CD4-positive, CD25-positive, alpha-beta regulatory T cell (primary cell): ENCODE measurements around the gene MEIS1. TPM values are rescaled to one million over a fixed set of nuclear protein-coding genes. Genes with fewer than 3 reads are reported as not detected.

Experiments used
- ATAC-seq, 2 donors: fragments of 150-1000 bp; cut with Tn5 transposase; one replicate each; pipeline ENCODE4 v1.10.0; 2021; ENCODE audit warnings: low read depth in 2 of 2, moderate number of reproducible peaks in 2 of 2, moderate library complexity in 1 of 2
- DNase-seq, 3 donors: peaks; one replicate each; pipeline versions ENCODE4 v3.0.0 to v3.0.0-alpha.2; 2012 to 2022; ENCODE audit warnings: mixed read lengths in 1 of 3
- H3K27ac ChIP-seq: one replicate; pipeline ENCODE4 v1.7.0; 2013; ENCODE audit warnings: mild to moderate bottlenecking, low read length; ENCODE audit not compliant: insufficient read depth, poor library complexity, severe bottlenecking
- H3K27me3 ChIP-seq: one replicate; pipeline ENCODE4 v1.7.0; 2013; ENCODE audit warnings: low read length; ENCODE audit not compliant: control insufficient read depth, insufficient read depth
- H3K36me3 ChIP-seq: one replicate; pipeline ENCODE4 v1.7.0; 2013; ENCODE audit warnings: mild to moderate bottlenecking, low read length, moderate library complexity; ENCODE audit not compliant: control insufficient read depth, insufficient read depth
- H3K4me1 ChIP-seq: 2 replicates; pipeline ENCODE4 v1.7.0; 2013; ENCODE audit warnings: mild to moderate bottlenecking, low read length; ENCODE audit not compliant: insufficient read depth, control insufficient read depth, poor library complexity, severe bottlenecking
- H3K4me3 ChIP-seq: one replicate; pipeline ENCODE4 v1.7.0; 2013; ENCODE audit warnings: low read depth, mild to moderate bottlenecking, low read length, moderate library complexity
- H3K9me3 ChIP-seq, 2 experiments: 1 replicate in 1 of 2; 2 replicates in 1 of 2; pipeline ENCODE4 v1.7.0; 2013; ENCODE audit warnings: low read length in 2 of 2, mild to moderate bottlenecking in 1 of 2, moderate library complexity in 1 of 2; ENCODE audit not compliant: control insufficient read depth in 2 of 2
- H3K27ac Mint-ChIP-seq, 3 donors: one replicate each; pipeline ENCODE4 v1.8.0; 2020 to 2022; ENCODE audit warnings: mild to moderate bottlenecking in 3 of 3, mixed read lengths in 3 of 3, moderate library complexity in 2 of 3
- H3K27me3 Mint-ChIP-seq: one replicate; pipeline ENCODE4 v1.8.0; 2022; ENCODE audit warnings: mild to moderate bottlenecking, mixed read lengths
- H3K36me3 Mint-ChIP-seq: one replicate; pipeline ENCODE4 v1.8.0; 2020; ENCODE audit warnings: mixed read lengths
- H3K4me1 Mint-ChIP-seq, 4 donors: one replicate each; pipeline ENCODE4 v1.8.0; 2020 to 2022; ENCODE audit warnings: mixed read lengths in 4 of 4, mild to moderate bottlenecking in 1 of 4
- H3K4me3 Mint-ChIP-seq, 4 donors: one replicate each; pipeline ENCODE4 v1.8.0; 2020 to 2022; ENCODE audit warnings: mild to moderate bottlenecking in 4 of 4, mixed read lengths in 4 of 4, moderate library complexity in 3 of 4
- H3K9me3 Mint-ChIP-seq, 7 donors: one replicate each; pipeline ENCODE4 v1.8.0; 2020 to 2022; ENCODE audit warnings: mixed read lengths in 7 of 7, mild to moderate bottlenecking in 3 of 7, moderate library complexity in 2 of 7
- polyA plus RNA-seq, 4 donors: library from polyadenylated mRNA; unstranded; fragments of 300-500 nt; fragmentation: Illumina TruSeq; gene quantifications; one replicate each; pipeline ENCODE4 v1.2.3, GENCODE V29; 2021
- total RNA-seq: library from RNA; stranded (reverse); gene quantifications from one replicate; pipeline ENCODE4 v1.2.3, GENCODE V29; 2022

The MEIS1 gene
- total and polyA plus RNA-seq, 5 donors from 2014 or later = 3.6 TPM; not detected in 4

DNA sequence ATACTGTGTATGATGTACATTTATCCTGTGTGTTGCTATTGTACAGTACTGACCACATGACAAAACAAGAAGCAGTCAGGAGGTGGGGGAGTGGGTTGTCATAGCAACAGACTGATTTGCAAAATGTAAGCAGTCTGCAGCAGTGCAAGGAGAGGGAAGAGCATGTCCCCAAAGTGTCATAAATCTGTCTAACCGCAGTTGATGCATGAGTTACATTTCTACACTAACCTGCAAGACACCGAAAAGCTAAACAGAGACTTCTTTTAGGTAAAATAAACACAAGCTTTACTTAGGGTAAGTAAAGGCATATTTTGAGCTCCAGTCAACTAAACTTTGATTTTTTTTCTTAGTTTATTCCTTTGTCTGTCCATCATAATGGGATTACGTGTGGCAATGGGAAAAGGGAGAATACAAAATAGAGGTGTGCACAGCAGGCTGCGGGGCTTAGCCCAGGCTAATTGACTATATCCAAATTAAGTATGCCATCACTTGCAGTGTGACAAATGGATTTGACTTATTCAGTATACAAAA lies 134.5 kb downstream of the MEIS1 start:
- no peak overlapping the region for H3K4me3 ChIP-seq
- H3K27me3 ChIP-seq = peaks cover 5% of the 10 kb centered on the region
- no peaks in the 10 kb centered on the region for H3K4me1 ChIP-seq
- no peaks in the 10 kb centered on the region for H3K36me3 ChIP-seq
- ATAC-seq = no peak
- no peak overlapping the region for H3K27ac Mint-ChIP-seq
- peaks cover 15% of the 10 kb centered on the region for H3K27me3 Mint-ChIP-seq
- no peak overlapping the region for H3K4me3 Mint-ChIP-seq
- no peaks in the 10 kb centered on the region for H3K9me3 ChIP-seq
- no peak for DNase-seq
- peaks cover 0 to 3% (median 0%) of the 10 kb centered on the region in 7 donors for H3K9me3 Mint-ChIP-seq
- H3K27ac ChIP-seq = no peak overlapping the region
- H3K4me1 Mint-ChIP-seq = no peaks in the 10 kb centered on the region
- no peaks in the 10 kb centered on the region for H3K36me3 Mint-ChIP-seq

- ATAC-seq (no peak), DNase-seq (no peak)
- peaks cover 0 to under 1% (median 0%) of the 10 kb centered on the region in 4 donors for H3K4me1 Mint-ChIP-seq
- Histone ChIP-seq H3K27ac (no peak overlapping the region), H3K4me1 (no peaks in the 10 kb centered on the region), H3K27me3 (peaks cover 9% of the 10 kb centered on the region), H3K36me3 (no peaks in the 10 kb centered on the region), H3K9me3 (no peaks in the 10 kb centered on the region), H3K4me3 (no peak overlapping the region)
- H3K4me3 Mint-ChIP-seq = no peak overlapping the region
- H3K27me3 Mint-ChIP-seq = peaks cover 20% of the 10 kb centered on the region
- no peaks in the 10 kb centered on the region for H3K36me3 Mint-ChIP-seq
- H3K27ac Mint-ChIP-seq = no peak overlapping the region
- H3K9me3 Mint-ChIP-seq = peaks cover 0 to 3% (median 0%) of the 10 kb centered on the region in 7 donors
Measured at GRCh38 chr2:66569974-66570373, 135.0 kb downstream of the MEIS1 start.

GRCh38 chr2:66570471-66570870 lies 135.5 kb downstream of the MEIS1 start:
- Mint-ChIP-seq H3K36me3 (no peaks in the 10 kb centered on the region), H3K9me3 (peaks cover 0 to 3% (median 0%) of the 10 kb centered on the region in 7 donors), H3K27me3 (peaks cover 25% of the 10 kb centered on the region), H3K27ac (no peak overlapping the region), H3K4me1 (peaks cover 0 to 5% (median 0%) of the 10 kb centered on the region in 4 donors), H3K4me3 (no peak overlapping the region)
- no peak overlapping the region for H3K27ac ChIP-seq
- H3K4me3 ChIP-seq = no peak overlapping the region
- DNase-seq (no peak), ATAC-seq (no peak)
- no peaks in the 10 kb centered on the region for H3K36me3 ChIP-seq
- no peaks in the 10 kb centered on the region for H3K9me3 ChIP-seq
- peaks cover 11% of the 10 kb centered on the region for H3K27me3 ChIP-seq
- no peaks in the 10 kb centered on the region for H3K4me1 ChIP-seq

GRCh38 chr2:66571918-66572317 lies 137.0 kb downstream of the MEIS1 start:
- peaks cover 0 to 3% (median 0%) of the 10 kb centered on the region in 7 donors for H3K9me3 Mint-ChIP-seq
- no peaks in the 10 kb centered on the region for H3K4me1 ChIP-seq

GRCh38 chr2:66572391-66572790 lies 137.5 kb downstream of the MEIS1 start:
- Histone ChIP-seq H3K9me3 (no peaks in the 10 kb centered on the region), H3K27ac (no peak overlapping the region), H3K36me3 (no peaks in the 10 kb centered on the region), H3K4me3 (no peak overlapping the region), H3K27me3 (peaks cover 11% of the 10 kb centered on the region), H3K4me1 (no peaks in the 10 kb centered on the region)
- Mint-ChIP-seq H3K4me3 (no peak overlapping the region), H3K27ac (no peak overlapping the region), H3K27me3 (peaks cover 34% of the 10 kb centered on the region), H3K36me3 (no peaks in the 10 kb centered on the region), H3K4me1 (peaks cover 0 to 6% (median 0%) of the 10 kb centered on the region in 4 donors), H3K9me3 (peaks cover 0 to 3% (median 0%) of the 10 kb centered on the region in 7 donors)
- ATAC-seq (no peak), DNase-seq (no peak)

More at GRCh38 chr2:66571918-66572317, 137.0 kb downstream of the MEIS1 start:
- Mint-ChIP-seq H3K4me3 (no peak overlapping the region), H3K4me1 (peaks cover 0 to 6% (median 0%) of the 10 kb centered on the region in 4 donors), H3K36me3 (no peaks in the 10 kb centered on the region), H3K27ac (no peak overlapping the region), H3K27me3 (peaks cover 31% of the 10 kb centered on the region)
- Histone ChIP-seq H3K4me3 (no peak overlapping the region), H3K36me3 (no peaks in the 10 kb centered on the region), H3K27me3 (peaks cover 11% of the 10 kb centered on the region), H3K9me3 (no peaks in the 10 kb centered on the region), H3K27ac (no peak overlapping the region)
- no peak for DNase-seq
- ATAC-seq = no peak

- no peak overlapping the region for H3K27ac Mint-ChIP-seq
- H3K9me3 Mint-ChIP-seq = peaks cover 0 to 3% (median 0%) of the 10 kb centered on the region in 7 donors
- Histone ChIP-seq H3K4me3 (no peak overlapping the region), H3K36me3 (no peaks in the 10 kb centered on the region), H3K9me3 (no peaks in the 10 kb centered on the region), H3K27me3 (peaks cover 15% of the 10 kb centered on the region), H3K27ac (no peak overlapping the region), H3K4me1 (no peaks in the 10 kb centered on the region)
- H3K4me3 Mint-ChIP-seq = no peak overlapping the region
- DNase-seq (no peak), ATAC-seq (no peak)
- peaks cover 0 to 6% (median 0%) of the 10 kb centered on the region in 4 donors for H3K4me1 Mint-ChIP-seq
- H3K27me3 Mint-ChIP-seq = peaks cover 44% of the 10 kb centered on the region
- no peaks in the 10 kb centered on the region for H3K36me3 Mint-ChIP-seq
Measured at GRCh38 chr2:66573416-66573815, 138.5 kb downstream of the MEIS1 start.

DNA sequence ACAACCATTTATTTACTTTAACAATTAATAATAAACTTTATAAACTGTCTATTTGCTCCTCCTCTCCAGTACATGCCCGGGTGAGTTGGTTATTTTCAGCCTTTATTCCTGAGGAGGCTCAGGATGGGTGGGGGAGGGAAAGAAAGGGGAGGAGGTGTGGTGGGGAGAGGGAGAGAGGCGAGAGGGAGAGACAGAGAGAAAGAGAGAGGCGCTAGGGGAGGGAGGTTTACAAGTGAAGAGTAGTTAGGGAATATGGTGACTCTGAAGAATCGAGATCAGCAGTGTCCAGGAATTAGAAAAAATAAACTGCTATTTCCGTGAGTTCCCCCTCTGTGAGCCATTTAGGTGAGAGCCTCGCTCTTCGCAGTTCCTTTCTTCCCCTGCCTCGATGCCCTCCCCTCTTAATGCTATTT lies 138.9 kb downstream of the MEIS1 start:
- H3K27ac ChIP-seq = no peak overlapping the region
- ATAC-seq = no peak
- Mint-ChIP-seq H3K27me3 (peaks cover 48% of the 10 kb centered on the region), H3K27ac (no peak overlapping the region), H3K4me3 (no peak overlapping the region), H3K4me1 (peaks cover 0 to 6% (median 0%) of the 10 kb centered on the region in 4 donors), H3K36me3 (no peaks in the 10 kb centered on the region), H3K9me3 (peaks cover 0 to 3% (median 0%) of the 10 kb centered on the region in 7 donors)
- no peak overlapping the region for H3K4me3 ChIP-seq
- no peaks in the 10 kb centered on the region for H3K36me3 ChIP-seq
- peaks cover 19% of the 10 kb centered on the region for H3K27me3 ChIP-seq
- DNase-seq = no peak
- H3K9me3 ChIP-seq = no peaks in the 10 kb centered on the region
- no peaks in the 10 kb centered on the region for H3K4me1 ChIP-seq
